ENCODE results near the gene GRAMD2B.
A peak's percentile ranks its signal among the peaks of the same experiment; 100 is the strongest.

Gene GRAMD2B

GRCh38 chr5:126535856-126536545, 112.8 kb downstream of the GRAMD2B start:
- TF ChIP-seq, protein P1, sequence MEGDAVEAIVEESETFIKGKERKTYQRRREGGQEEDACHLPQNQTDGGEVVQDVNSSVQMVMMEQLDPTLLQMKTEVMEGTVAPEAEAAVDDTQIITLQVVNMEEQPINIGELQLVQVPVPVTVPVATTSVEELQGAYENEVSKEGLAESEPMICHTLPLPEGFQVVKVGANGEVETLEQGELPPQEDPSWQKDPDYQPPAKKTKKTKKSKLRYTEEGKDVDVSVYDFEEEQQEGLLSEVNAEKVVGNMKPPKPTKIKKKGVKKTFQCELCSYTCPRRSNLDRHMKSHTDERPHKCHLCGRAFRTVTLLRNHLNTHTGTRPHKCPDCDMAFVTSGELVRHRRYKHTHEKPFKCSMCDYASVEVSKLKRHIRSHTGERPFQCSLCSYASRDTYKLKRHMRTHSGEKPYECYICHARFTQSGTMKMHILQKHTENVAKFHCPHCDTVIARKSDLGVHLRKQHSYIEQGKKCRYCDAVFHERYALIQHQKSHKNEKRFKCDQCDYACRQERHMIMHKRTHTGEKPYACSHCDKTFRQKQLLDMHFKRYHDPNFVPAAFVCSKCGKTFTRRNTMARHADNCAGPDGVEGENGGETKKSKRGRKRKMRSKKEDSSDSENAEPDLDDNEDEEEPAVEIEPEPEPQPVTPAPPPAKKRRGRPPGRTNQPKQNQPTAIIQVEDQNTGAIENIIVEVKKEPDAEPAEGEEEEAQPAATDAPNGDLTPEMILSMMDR (conservative IDR thresholded peaks at IDR 0.05; ENCODE audit: low read length), result no peak
- DNase-seq (ENCODE audit: low read depth), result no peak
- H3K4me3 ChIP-seq (ENCODE audit: low read length), result no peak overlapping the region

- TF ChIP-seq, protein P1 (conservative IDR thresholded peaks at IDR 0.05; ENCODE audit: low read length), result peak; percentile 23; the same call in 1 of the 2 replicates
- no peak overlapping the region for H3K4me3 ChIP-seq (ENCODE audit: low read length)
- peak; percentile 8 for DNase-seq (ENCODE audit: low read depth)
Observed at GRCh38 chr5:126536874-126537273, 113.7 kb downstream of the GRAMD2B start.

GRCh38 chr5:126538579-126538978, 115.4 kb downstream of the GRAMD2B start:
- TF ChIP-seq, protein P1 (conservative IDR thresholded peaks at IDR 0.05; ENCODE audit: low read length), result no peak
- H3K4me3 ChIP-seq (ENCODE audit: low read length), result no peak overlapping the region
- no peak for DNase-seq (ENCODE audit: low read depth)

DNA sequence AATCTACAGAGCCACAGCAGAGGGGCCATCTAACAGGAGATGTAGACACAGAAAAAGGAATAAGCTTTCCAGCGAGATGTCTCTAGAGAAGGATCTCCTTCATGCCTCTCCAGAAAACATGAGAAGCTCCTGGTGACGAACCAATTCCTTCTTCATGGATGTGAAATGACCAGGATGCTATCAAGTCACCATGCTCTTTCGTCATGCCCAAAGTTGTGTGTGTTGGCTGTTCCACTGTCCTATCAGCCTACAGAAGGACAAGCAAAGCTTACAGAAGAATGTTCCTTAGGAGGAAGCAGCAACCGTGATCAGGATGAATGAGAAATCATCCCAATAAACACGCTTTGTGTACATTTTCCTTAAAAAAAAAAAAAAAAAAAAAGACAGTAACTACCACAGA, 117.4 kb downstream of the GRAMD2B start:
- no peak overlapping the region for H3K4me3 ChIP-seq (ENCODE audit: low read length)
- TF ChIP-seq, protein P1 (conservative IDR thresholded peaks at IDR 0.05; ENCODE audit: low read length), result no peak
- no peak for DNase-seq (ENCODE audit: low read depth)

DNA sequence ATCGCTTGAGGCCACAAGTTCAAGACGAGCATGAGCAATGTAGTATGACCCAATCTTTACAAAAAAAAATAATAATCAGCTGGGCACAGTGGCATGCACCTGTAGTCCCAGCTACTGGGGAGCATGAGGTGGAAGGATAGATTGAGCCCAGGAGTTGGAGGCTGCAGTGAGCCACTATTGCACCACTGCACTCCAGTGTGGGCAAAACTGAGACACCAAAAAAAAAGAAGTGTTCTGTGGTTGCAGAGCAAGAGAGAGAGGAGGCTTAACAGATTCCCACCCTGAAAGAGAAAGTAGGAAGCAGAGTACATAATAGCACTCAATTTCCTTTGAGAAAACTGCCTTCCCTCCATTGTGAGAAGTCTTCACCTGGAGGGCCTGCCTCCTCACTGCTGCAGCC, 119.2 kb downstream of the GRAMD2B start:
- no peak overlapping the region for H3K4me3 ChIP-seq (ENCODE audit: low read length)
- TF ChIP-seq, protein P1 (conservative IDR thresholded peaks at IDR 0.05; ENCODE audit: low read length), result no peak
- no peak for DNase-seq (ENCODE audit: low read depth)

GRCh38 chr5:126543009-126543408, 119.8 kb downstream of the GRAMD2B start:
- no peak overlapping the region for H3K4me3 ChIP-seq (ENCODE audit: low read length)
- TF ChIP-seq, protein P1 (conservative IDR thresholded peaks at IDR 0.05; ENCODE audit: low read length), result no peak
- DNase-seq (ENCODE audit: low read depth), result no peak

DNA sequence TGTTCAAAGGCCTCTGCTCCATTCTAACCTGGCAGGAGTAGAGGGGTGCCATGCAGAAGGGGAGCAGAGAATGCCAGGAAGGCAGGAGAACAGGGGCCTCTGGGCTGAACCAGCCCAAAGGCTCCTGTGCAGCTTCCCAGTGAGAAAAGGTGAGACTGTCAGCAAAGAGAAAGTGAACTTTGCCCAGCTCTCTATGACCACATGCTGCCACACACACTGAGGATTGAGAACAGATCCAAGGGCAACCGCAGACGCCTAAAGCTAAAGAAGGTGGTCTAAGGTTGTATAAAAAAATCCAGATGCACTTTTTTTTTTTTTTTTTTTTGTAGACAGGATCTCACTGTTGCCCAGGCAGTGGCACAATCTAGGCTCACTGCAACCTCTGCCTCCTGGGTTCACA, 120.5 kb downstream of the GRAMD2B start:
- H3K4me3 ChIP-seq (ENCODE audit: low read length), result no peak overlapping the region
- no peak for DNase-seq (ENCODE audit: low read depth)
- TF ChIP-seq, protein P1 (conservative IDR thresholded peaks at IDR 0.05; ENCODE audit: low read length), result no peak
